Fibroblast of the conjunctiva (primary cell): Measurements from ENCODE around the gene HHAT.

ENCODE experiments used
- DNase-seq: peaks from one replicate; pipeline ENCODE4 v3.0.0-alpha.2; 2010; ENCODE audit warnings: low read depth

HHAT gene

GRCh38 chr1:210603123-210603522 is 274.4 kb downstream of the HHAT start:
- DNase-seq: no peak

- no peak for DNase-seq
Observed at GRCh38 chr1:210605099-210605498, 276.4 kb downstream of the HHAT start.

- no peak for DNase-seq
Observed at GRCh38 chr1:210607361-210607760, 278.7 kb downstream of the HHAT start.

- DNase-seq: no peak
Observed at GRCh38 chr1:210608767-210609166, 280.1 kb downstream of the HHAT start.

GRCh38 chr1:210616356-210616755 is 287.7 kb downstream of the HHAT start:
- DNase-seq: no peak

- DNase-seq: no peak
Observed at GRCh38 chr1:210617293-210617692, 288.6 kb downstream of the HHAT start.

GRCh38 chr1:210618369-210618768 is 289.7 kb downstream of the HHAT start:
- DNase-seq: no peak

GRCh38 chr1:210620867-210621488 is 292.3 kb downstream of the HHAT start:
- no peak for DNase-seq

- DNase-seq: no peak
Observed at GRCh38 chr1:210621712-210622111, 293.0 kb downstream of the HHAT start.

- no peak for DNase-seq
Observed at GRCh38 chr1:210624722-210625121, 296.0 kb downstream of the HHAT start.

- no peak for DNase-seq
Observed at GRCh38 chr1:210625715-210626114, 297.0 kb downstream of the HHAT start.

GRCh38 chr1:210626341-210626740 is 297.6 kb downstream of the HHAT start:
- no peak for DNase-seq

- DNase-seq: no peak
Observed at GRCh38 chr1:210627755-210628154, 299.1 kb downstream of the HHAT start.

- DNase-seq: no peak
Observed at GRCh38 chr1:210629276-210629675, 300.6 kb downstream of the HHAT start.

- no peak for DNase-seq
Observed at GRCh38 chr1:210631399-210631798, 302.7 kb downstream of the HHAT start.

GRCh38 chr1:210633140-210633539 is 304.4 kb downstream of the HHAT start:
- DNase-seq: no peak

- no peak for DNase-seq
Observed at GRCh38 chr1:210633636-210634035, 304.9 kb downstream of the HHAT start.

GRCh38 chr1:210635108-210635507 is 306.4 kb downstream of the HHAT start:
- DNase-seq: no peak

GRCh38 chr1:210641582-210641981 is 312.9 kb downstream of the HHAT start:
- no peak for DNase-seq

- DNase-seq: no peak
Observed at GRCh38 chr1:210645582-210646257, 317.0 kb downstream of the HHAT start.

GRCh38 chr1:210646258-210646616 is 317.5 kb downstream of the HHAT start:
- no peak for DNase-seq

- no peak for DNase-seq
Observed at GRCh38 chr1:210647406-210648333, 319.0 kb downstream of the HHAT start.
